K562 (cell line): ENCODE results near the gene CSAG2.
"Not testable (repeated sequence)": the region's sequence is repeated elsewhere in the genome, so short reads cannot be mapped to it uniquely, and the experiment has no call there.

ENCODE experiments used
- BRF1 ChIP-seq: IDR thresholded peaks from 3 replicates; pipeline ENCODE4 v1.6.1; 2011; ENCODE audit warnings: borderline replicate concordance, mild to moderate bottlenecking; ENCODE audit not compliant: insufficient read length; ENCODE audit errors: extremely low read depth
- EZH2 ChIP-seq: IDR thresholded peaks from 2 replicates; pipeline ENCODE4 v1.6.1; 2012; ENCODE audit warnings: low read depth, mild to moderate bottlenecking, inconsistent platforms, low read length, borderline replicate concordance
- FOXK1 ChIP-seq: sonication (generic); formaldehyde crosslinking; IDR thresholded peaks from 2 replicates; pipeline ENCODE4 v1.8.0; 2022; ENCODE audit warnings: missing genetic modification reagents, mild to moderate bottlenecking, borderline replicate concordance
- KAT7 ChIP-seq: sonication (generic); formaldehyde crosslinking; IDR thresholded peaks from 2 replicates; pipeline ENCODE4 v1.8.0; 2022; ENCODE audit warnings: missing genetic modification reagents, mild to moderate bottlenecking, borderline replicate concordance
- MAZ ChIP-seq, 2 experiments: fragments of 450-650 bp in 1 of 2; sonication (generic) in 1 of 2; formaldehyde crosslinking; IDR thresholded peaks in 1 of 2; conservative IDR thresholded peaks in 1 of 2; 2 replicates each; pipeline versions ENCODE4 v1.4.0 to v1.5.0; 2020; ENCODE audit warnings: mild to moderate bottlenecking in 1 of 2, missing genetic modification reagents in 1 of 2
- MYC ChIP-seq, 2 experiments: fragments of 250-450 bp in 1 of 2; sonication (Bioruptor Pico) in 1 of 2; IDR thresholded peaks; 2 replicates each; pipeline versions ENCODE4 v1.5.1 to v1.6.1; 2012 to 2021; ENCODE audit warnings: low read depth in 2 of 2, borderline replicate concordance in 1 of 2, improper control_type of control experiment in 1 of 2, low read length in 1 of 2, mild to moderate bottlenecking in 1 of 2, moderate library complexity in 1 of 2
- POLR2A ChIP-seq: fragments of 450-650 bp; conservative IDR thresholded peaks from 2 replicates; pipeline ENCODE4 v1.6.1; 2016
- RAD21 ChIP-seq, 2 experiments: fragments of 250-450 bp in 1 of 2; fragments of 450-650 bp in 1 of 2; sonication (Bioruptor Pico) in 1 of 2; formaldehyde crosslinking in 1 of 2; IDR thresholded peaks in 1 of 2; conservative IDR thresholded peaks in 1 of 2; 2 replicates each; pipeline versions ENCODE4 v1.4.0 to v1.8.0; 2020 to 2022; ENCODE audit warnings: mild to moderate bottlenecking in 2 of 2, moderate library complexity in 1 of 2
- SMARCE1 ChIP-seq: fragments of 450-650 bp; IDR thresholded peaks from 2 replicates; pipeline ENCODE4 v1.7.1; 2016; ENCODE audit warnings: mild to moderate bottlenecking
- TAF1 ChIP-seq: IDR thresholded peaks from 2 replicates; pipeline ENCODE4 v1.6.1; 2011; ENCODE audit warnings: mild to moderate bottlenecking, low read length, moderate library complexity; ENCODE audit not compliant: insufficient read depth, control insufficient read depth, severe bottlenecking; ENCODE audit errors: extremely low read depth
- ZNF695 ChIP-seq: fragments of 450-650 bp; formaldehyde crosslinking; IDR thresholded peaks from 2 replicates; pipeline ENCODE4 v1.4.0; 2020; ENCODE audit warnings: mild to moderate bottlenecking, moderate library complexity
- TF ChIP-seq, protein P1 (sequence below): sonication (generic); formaldehyde crosslinking; IDR thresholded peaks from 2 replicates; pipeline ENCODE4 v1.8.0; 2022; ENCODE audit warnings: mild to moderate bottlenecking, low read depth, missing genetic modification reagents
- TF ChIP-seq, protein P2 (sequence below): sonication (generic); formaldehyde crosslinking; IDR thresholded peaks from 2 replicates; pipeline ENCODE4 v1.8.1; 2022; ENCODE audit warnings: missing genetic modification reagents
- TF ChIP-seq, protein P3 (sequence below), 3 experiments: IDR thresholded peaks in 2 of 3; conservative IDR thresholded peaks in 1 of 3; 2 replicates each; pipeline ENCODE4 v1.5.1; 2011 to 2012; ENCODE audit warnings: low read length in 3 of 3, mild to moderate bottlenecking in 3 of 3, control low read depth in 2 of 3, improper control_type of control experiment in 1 of 3, inconsistent platforms in 1 of 3, low read depth in 1 of 3, mixed read lengths in 1 of 3, moderate library complexity in 1 of 3; ENCODE audit not compliant: insufficient read depth in 2 of 3

DNA sequence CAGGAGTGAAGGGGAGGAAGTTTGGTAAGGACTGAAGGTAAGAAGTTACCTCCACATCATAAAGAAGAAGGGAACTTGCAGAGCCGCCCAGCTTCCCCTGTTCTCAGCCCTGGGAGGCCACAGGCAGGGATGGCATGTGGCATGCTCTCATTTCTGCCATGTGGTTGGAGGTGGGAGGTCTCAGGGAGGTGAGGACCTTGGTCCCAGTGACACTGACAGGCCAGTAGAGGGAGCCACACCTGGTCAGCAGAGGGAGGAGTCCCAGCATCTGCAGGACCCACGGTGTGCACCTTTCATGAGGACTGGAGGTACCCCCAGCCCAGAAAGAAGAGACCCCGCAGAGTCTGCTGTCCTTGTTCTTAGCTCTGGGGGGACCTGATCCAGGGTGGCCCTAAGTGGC lies 28.1 kb downstream of the CSAG2 start:
- TF ChIP-seq RAD21 (CRISPR knock-in tag; conservative IDR thresholded peaks at IDR 0.05 in 1 of 2, IDR thresholded peaks at IDR 0.05 in 1 of 2); EZH2; SMARCE1; POLR2A; MAZ (CRISPR knock-in tag; conservative IDR thresholded peaks at IDR 0.05 in 1 of 2, IDR thresholded peaks at IDR 0.05 in 1 of 2); FOXK1; BRF1; ZNF695 (CRISPR knock-in tag); KAT7 (CRISPR knock-in tag); TAF1; MYC (IDR thresholded peaks at IDR 0.05; ENCODE audit: low read depth, low read length); MYC (CRISPR knock-in tag; IDR thresholded peaks at IDR 0.05; ENCODE audit: borderline replicate concordance, low read depth): not testable (repeated sequence)
- TF ChIP-seq, protein P1, sequence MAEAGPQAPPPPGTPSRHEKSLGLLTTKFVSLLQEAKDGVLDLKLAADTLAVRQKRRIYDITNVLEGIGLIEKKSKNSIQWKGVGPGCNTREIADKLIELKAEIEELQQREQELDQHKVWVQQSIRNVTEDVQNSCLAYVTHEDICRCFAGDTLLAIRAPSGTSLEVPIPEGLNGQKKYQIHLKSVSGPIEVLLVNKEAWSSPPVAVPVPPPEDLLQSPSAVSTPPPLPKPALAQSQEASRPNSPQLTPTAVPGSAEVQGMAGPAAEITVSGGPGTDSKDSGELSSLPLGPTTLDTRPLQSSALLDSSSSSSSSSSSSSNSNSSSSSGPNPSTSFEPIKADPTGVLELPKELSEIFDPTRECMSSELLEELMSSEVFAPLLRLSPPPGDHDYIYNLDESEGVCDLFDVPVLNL (CRISPR knock-in tag) = not testable (repeated sequence)
- TF ChIP-seq, protein P2, sequence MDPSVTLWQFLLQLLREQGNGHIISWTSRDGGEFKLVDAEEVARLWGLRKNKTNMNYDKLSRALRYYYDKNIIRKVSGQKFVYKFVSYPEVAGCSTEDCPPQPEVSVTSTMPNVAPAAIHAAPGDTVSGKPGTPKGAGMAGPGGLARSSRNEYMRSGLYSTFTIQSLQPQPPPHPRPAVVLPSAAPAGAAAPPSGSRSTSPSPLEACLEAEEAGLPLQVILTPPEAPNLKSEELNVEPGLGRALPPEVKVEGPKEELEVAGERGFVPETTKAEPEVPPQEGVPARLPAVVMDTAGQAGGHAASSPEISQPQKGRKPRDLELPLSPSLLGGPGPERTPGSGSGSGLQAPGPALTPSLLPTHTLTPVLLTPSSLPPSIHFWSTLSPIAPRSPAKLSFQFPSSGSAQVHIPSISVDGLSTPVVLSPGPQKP (CRISPR knock-in tag) = not testable (repeated sequence)
- TF ChIP-seq, protein P3, sequence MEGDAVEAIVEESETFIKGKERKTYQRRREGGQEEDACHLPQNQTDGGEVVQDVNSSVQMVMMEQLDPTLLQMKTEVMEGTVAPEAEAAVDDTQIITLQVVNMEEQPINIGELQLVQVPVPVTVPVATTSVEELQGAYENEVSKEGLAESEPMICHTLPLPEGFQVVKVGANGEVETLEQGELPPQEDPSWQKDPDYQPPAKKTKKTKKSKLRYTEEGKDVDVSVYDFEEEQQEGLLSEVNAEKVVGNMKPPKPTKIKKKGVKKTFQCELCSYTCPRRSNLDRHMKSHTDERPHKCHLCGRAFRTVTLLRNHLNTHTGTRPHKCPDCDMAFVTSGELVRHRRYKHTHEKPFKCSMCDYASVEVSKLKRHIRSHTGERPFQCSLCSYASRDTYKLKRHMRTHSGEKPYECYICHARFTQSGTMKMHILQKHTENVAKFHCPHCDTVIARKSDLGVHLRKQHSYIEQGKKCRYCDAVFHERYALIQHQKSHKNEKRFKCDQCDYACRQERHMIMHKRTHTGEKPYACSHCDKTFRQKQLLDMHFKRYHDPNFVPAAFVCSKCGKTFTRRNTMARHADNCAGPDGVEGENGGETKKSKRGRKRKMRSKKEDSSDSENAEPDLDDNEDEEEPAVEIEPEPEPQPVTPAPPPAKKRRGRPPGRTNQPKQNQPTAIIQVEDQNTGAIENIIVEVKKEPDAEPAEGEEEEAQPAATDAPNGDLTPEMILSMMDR (IDR thresholded peaks at IDR 0.05 in 2 of 3, conservative IDR thresholded peaks at IDR 0.05 in 1 of 3; ENCODE audit: insufficient read depth in 2 of 3, low read depth in 1 of 3, low read length in 3 of 3) = not testable (repeated sequence)
